Measurements from ENCODE around the gene PACRG. TPM values are rescaled to one million over a fixed set of nuclear protein-coding genes. Genes with fewer than 3 reads are reported as not detected.

Gene PACRG
- total RNA-seq, 1 donor from 2014 or later: 14.1 TPM

- DNase-seq (ENCODE audit: low spot score): no peak
- intact Hi-C loops (cut with DNase I): no loop called here
Observed at GRCh38 chr6:163239572-163240340, 512.0 kb downstream of the PACRG start.

- intact Hi-C loops (cut with DNase I): no loop called here
- DNase-seq (ENCODE audit: low spot score): no peak
Observed at GRCh38 chr6:163240556-163240955, 512.8 kb downstream of the PACRG start.

- intact Hi-C loops (cut with DNase I): no loop called here
- no peak for DNase-seq (ENCODE audit: low spot score)
Observed at GRCh38 chr6:163241683-163242082, 513.9 kb downstream of the PACRG start.

GRCh38 chr6:163243083-163243482 is 515.3 kb downstream of the PACRG start:
- DNase-seq (ENCODE audit: low spot score): no peak
- intact Hi-C loops (cut with DNase I): no loop called here

GRCh38 chr6:163243692-163244589 is 516.2 kb downstream of the PACRG start:
- intact Hi-C loops (cut with DNase I): no loop called here
- DNase-seq (ENCODE audit: low spot score): no peak

GRCh38 chr6:163248051-163248450 is 520.3 kb downstream of the PACRG start:
- DNase-seq (ENCODE audit: low spot score): no peak
- intact Hi-C loops (cut with DNase I): no loop called here

GRCh38 chr6:163249651-163250101 is 521.9 kb downstream of the PACRG start:
- intact Hi-C loops (cut with DNase I): no loop called here

GRCh38 chr6:163250116-163250515 is 522.3 kb downstream of the PACRG start:
- intact Hi-C loops (cut with DNase I): no loop called here
- no peak for DNase-seq (ENCODE audit: low spot score)

More at GRCh38 chr6:163249651-163250101, 521.9 kb downstream of the PACRG start:
- no peak for DNase-seq (ENCODE audit: low spot score)

GRCh38 chr6:163252061-163252591 is 524.4 kb downstream of the PACRG start:
- DNase-seq (ENCODE audit: low spot score): no peak
- intact Hi-C loops (cut with DNase I): no loop called here

GRCh38 chr6:163253556-163254213 is 525.9 kb downstream of the PACRG start:
- intact Hi-C loops (cut with DNase I): no loop called here
- no peak for DNase-seq (ENCODE audit: low spot score)

GRCh38 chr6:163254341-163254835 is 526.6 kb downstream of the PACRG start:
- intact Hi-C loops (cut with DNase I): no loop called here
- DNase-seq (ENCODE audit: low spot score): no peak

- intact Hi-C loops (cut with DNase I): loop anchor here (5.0 kb wide), 1 partner anchor 168 kb away; no protein-coding TSS in a partner anchor
- no peak for DNase-seq (ENCODE audit: low spot score)
Observed at GRCh38 chr6:163255265-163255664, 527.5 kb downstream of the PACRG start.

- intact Hi-C loops (cut with DNase I): loop anchor here (5.0 kb wide), 2 partner anchors 153 to 172 kb away; partner anchors contain the start of gene QKI
- no peak for DNase-seq (ENCODE audit: low spot score)
Observed at GRCh38 chr6:163259689-163260088, 531.9 kb downstream of the PACRG start.

- intact Hi-C loops (cut with DNase I): loop anchor here (5.0 kb wide), 1 partner anchor 152 kb away; the partner anchor contains the start of gene QKI
- DNase-seq (ENCODE audit: low spot score): no peak
Observed at GRCh38 chr6:163260111-163260895, 532.5 kb downstream of the PACRG start.

- no peak for DNase-seq (ENCODE audit: low spot score)
- intact Hi-C loops (cut with DNase I): loop anchor here (5.0 kb wide), 1 partner anchor 151 kb away; the partner anchor contains the start of gene QKI
Observed at GRCh38 chr6:163260911-163261310, 533.1 kb downstream of the PACRG start.

GRCh38 chr6:163261361-163261760 is 533.6 kb downstream of the PACRG start:
- no peak for DNase-seq (ENCODE audit: low spot score)
- intact Hi-C loops (cut with DNase I): loop anchor here (5.0 kb wide), 1 partner anchor 151 kb away; the partner anchor contains the start of gene QKI

GRCh38 chr6:163262080-163262479 is 534.3 kb downstream of the PACRG start:
- intact Hi-C loops (cut with DNase I): loop anchor here (5.0 kb wide), 1 partner anchor 150 kb away; the partner anchor contains the start of gene QKI
- DNase-seq (ENCODE audit: low spot score): no peak

- no peak for DNase-seq (ENCODE audit: low spot score)
- intact Hi-C loops (cut with DNase I): loop anchor here (5.0 kb wide), 1 partner anchor 149 kb away; the partner anchor contains the start of gene QKI
Observed at GRCh38 chr6:163263196-163263595, 535.4 kb downstream of the PACRG start.

Measured in cardiac septum (tissue), 1 donor.